Muscle of leg (tissue), 11 donors: ENCODE results near the gene ABHD16A. TPM values are rescaled to one million over a fixed set of nuclear protein-coding genes. Genes with fewer than 3 reads are reported as not detected.

Experiments
- DNase-seq: peaks from one replicate; pipeline ENCODE4 v3.0.0; 2013
- H3K27ac ChIP-seq: one replicate; pipeline ENCODE4 v1.5.1; 2013; ENCODE audit warnings: mild to moderate bottlenecking, low read length, control low read depth
- H3K27me3 ChIP-seq: one replicate; pipeline ENCODE4 v1.6.1; 2013; ENCODE audit warnings: low read length; ENCODE audit not compliant: control insufficient read depth, insufficient read depth
- H3K36me3 ChIP-seq: one replicate; pipeline ENCODE4 v1.6.1; 2013; ENCODE audit warnings: low read length; ENCODE audit not compliant: control insufficient read depth, insufficient read depth
- H3K4me1 ChIP-seq: one replicate; pipeline ENCODE4 v1.6.1; 2013; ENCODE audit warnings: low read length; ENCODE audit not compliant: control insufficient read depth, insufficient read depth
- H3K4me3 ChIP-seq: one replicate; pipeline ENCODE4 v1.5.1; 2013; ENCODE audit warnings: low read length, control low read depth
- H3K9me3 ChIP-seq: replicated peaks from 2 replicates; pipeline ENCODE4 v1.6.1; 2013; ENCODE audit warnings: low read depth, low read length; ENCODE audit not compliant: control insufficient read depth
- whole genome bisulfite sequencing: methylation state at CpG from one replicate; pipeline ENCODE4 v1.1.5; 2013; ENCODE audit warnings: missing lambda C conversion rate; ENCODE audit not compliant: insufficient coverage; 5-methylcytosine and 5-hydroxymethylcytosine counted together
- polyA plus RNA-seq, 8 donors: library from polyadenylated mRNA; unstranded; fragments of 120-200 nt; gene quantifications; one replicate each; pipeline versions ENCODE4 v1.2.1 to v1.2.3, GENCODE V29; 2013; ENCODE audit warnings: inconsistent platforms in 1 of 8, low replicate concordance in 1 of 8; ENCODE audit not compliant: insufficient read length in 8 of 8, insufficient read depth in 1 of 8
- total RNA-seq: library from RNA; stranded (reverse); fragments of 120-200 nt; gene quantifications from one replicate; pipeline ENCODE4 v1.2.4, GENCODE V29; 2013

Gene ABHD16A
- total and polyA plus RNA-seq, 9 donors: 42.0 to 55.8 (median 45.4) TPM

- H3K4me3 ChIP-seq: no peak overlapping the region
Measured at GRCh38 chr6:31690231-31691077, 12.7 kb downstream of the ABHD16A start.

GRCh38 chr6:31689249-31690110 is 13.6 kb downstream of the ABHD16A start:
- H3K36me3 ChIP-seq: peaks cover 83% of the 10 kb centered on the region
- no peaks in the 10 kb centered on the region for H3K9me3 ChIP-seq
- no peak overlapping the region for H3K27ac ChIP-seq
- no peaks in the 10 kb centered on the region for H3K27me3 ChIP-seq
- H3K4me1 ChIP-seq: no peaks in the 10 kb centered on the region
- 86% methylated on average over 4 of the region's 11 CpGs for WGBS
- no peak overlapping the region for H3K4me3 ChIP-seq
- no peak for DNase-seq

More at GRCh38 chr6:31690231-31691077, 12.7 kb downstream of the ABHD16A start:
- no peak for DNase-seq
- H3K27me3 ChIP-seq: no peaks in the 10 kb centered on the region
- WGBS: no CpG with 5 or more reads among the region's 10 CpGs
- no peaks in the 10 kb centered on the region for H3K4me1 ChIP-seq
- H3K36me3 ChIP-seq: peaks cover 90% of the 10 kb centered on the region
- no peaks in the 10 kb centered on the region for H3K9me3 ChIP-seq
- no peak overlapping the region for H3K27ac ChIP-seq

- Histone ChIP-seq H3K36me3 (peaks cover 74% of the 10 kb centered on the region), H3K27ac (no peak overlapping the region), H3K4me1 (peaks cover 8% of the 10 kb centered on the region), H3K27me3 (no peaks in the 10 kb centered on the region), H3K4me3 (no peak overlapping the region), H3K9me3 (no peaks in the 10 kb centered on the region)
- WGBS: 79% methylated on average over 8 of the region's 14 CpGs
- DNase-seq: no peak
Measured at GRCh38 chr6:31687860-31688693, 15.0 kb downstream of the ABHD16A start.

- H3K9me3 ChIP-seq: no peaks in the 10 kb centered on the region
- peaks cover 1% of the 10 kb centered on the region for H3K27me3 ChIP-seq
- peaks cover 12% of the 10 kb centered on the region for H3K4me1 ChIP-seq
- 73% methylated on average over 6 of the region's 8 CpGs for WGBS
- H3K27ac ChIP-seq: no peak overlapping the region
- H3K36me3 ChIP-seq: peaks cover 67% of the 10 kb centered on the region
- H3K4me3 ChIP-seq: no peak overlapping the region
- no peak for DNase-seq
Measured at GRCh38 chr6:31687321-31687720, 15.8 kb downstream of the ABHD16A start.

GRCh38 chr6:31686483-31686882 is 16.6 kb downstream of the ABHD16A start:
- H3K27ac ChIP-seq: no peak overlapping the region
- 80% methylated on average over 3 of the region's 5 CpGs for WGBS

GRCh38 chr6:31683591-31683990 is 19.5 kb downstream of the ABHD16A start:
- H3K4me3 ChIP-seq: no peak overlapping the region
- peaks cover 12% of the 10 kb centered on the region for H3K27me3 ChIP-seq

More at GRCh38 chr6:31686483-31686882, 16.6 kb downstream of the ABHD16A start:
- H3K4me1 ChIP-seq: peaks cover 15% of the 10 kb centered on the region
- H3K4me3 ChIP-seq: no peak overlapping the region
- no peaks in the 10 kb centered on the region for H3K9me3 ChIP-seq
- peaks cover 6% of the 10 kb centered on the region for H3K27me3 ChIP-seq
- no peak for DNase-seq
- peaks cover 62% of the 10 kb centered on the region for H3K36me3 ChIP-seq

DNA sequence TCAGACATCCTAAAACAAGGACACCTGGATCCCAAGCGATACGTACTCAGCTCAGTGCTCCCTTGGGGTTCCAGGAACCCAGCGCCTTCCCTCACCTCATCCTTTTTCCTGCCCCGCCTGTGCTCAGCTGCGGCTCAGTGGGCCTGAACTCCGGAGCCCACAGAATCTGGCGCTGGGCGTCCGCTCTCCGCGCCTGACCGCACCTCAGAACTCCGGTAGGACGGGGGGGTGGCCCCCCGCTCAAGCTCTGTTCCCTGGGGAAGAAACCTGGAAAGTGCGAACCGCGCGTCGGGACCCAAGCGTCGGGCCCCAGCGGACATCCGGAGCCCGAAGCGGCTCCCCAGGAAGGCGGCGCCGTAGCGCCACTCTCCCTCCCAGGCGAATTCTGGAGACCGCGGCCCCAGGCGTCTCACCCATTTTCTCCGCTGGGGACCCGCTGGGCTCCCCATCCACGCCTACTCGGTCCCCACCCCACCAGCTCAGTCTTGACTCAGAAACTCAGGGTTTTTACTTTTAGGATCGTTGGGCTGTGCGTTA is 21.9 kb downstream of the ABHD16A start:
- H3K36me3 ChIP-seq: peaks cover 10% of the 10 kb centered on the region
- peaks cover 27% of the 10 kb centered on the region for H3K4me1 ChIP-seq
- no peaks in the 10 kb centered on the region for H3K9me3 ChIP-seq
- peak overlapping the region; percentile 54 for H3K4me3 ChIP-seq
- DNase-seq: peak; percentile 44
- WGBS: 1% methylated on average over 33 of the region's 40 CpGs
- H3K27me3 ChIP-seq: peaks cover 12% of the 10 kb centered on the region
- peak overlapping the region; percentile 20 for H3K27ac ChIP-seq

More at GRCh38 chr6:31683591-31683990, 19.5 kb downstream of the ABHD16A start:
- no peaks in the 10 kb centered on the region for H3K9me3 ChIP-seq
- 54% methylated on average over 12 of the region's 13 CpGs for WGBS
- peaks cover 27% of the 10 kb centered on the region for H3K4me1 ChIP-seq
- peaks cover 34% of the 10 kb centered on the region for H3K36me3 ChIP-seq
- no peak for DNase-seq
- H3K27ac ChIP-seq: no peak overlapping the region

GRCh38 chr6:31680226-31681134 is 22.6 kb downstream of the ABHD16A start, which contains the start of gene LY6G5C:
LY6G5C (minus strand) TSS chr6:31681067; CDS start chr6:31680373, 694 bp downstream.
- no peaks in the 10 kb centered on the region for H3K9me3 ChIP-seq
- H3K27me3 ChIP-seq: peaks cover 12% of the 10 kb centered on the region
- peak; percentile 93 for DNase-seq
- peaks cover 27% of the 10 kb centered on the region for H3K4me1 ChIP-seq
- H3K27ac ChIP-seq: peak within 1 kb of the TSS; percentile 59
- 3% methylated on average over 15 of the region's 17 CpGs for WGBS
- H3K36me3 ChIP-seq: peaks cover 3% of the 10 kb centered on the region
- peak within 1 kb of the TSS; percentile 54 for H3K4me3 ChIP-seq
